HepG2 (cell line): ENCODE results near the gene CALML6. TPM values are rescaled to one million over a fixed set of nuclear protein-coding genes. Genes with fewer than 3 reads are reported as not detected.

Experiments used
- CHD2 ChIP-seq: IDR thresholded peaks from 2 replicates; pipeline ENCODE4 v1.6.1; 2011; ENCODE audit warnings: low read depth, low read length, improper control_type of control experiment
- HDAC1 ChIP-seq: sonication (generic); formaldehyde crosslinking; IDR thresholded peaks from 2 replicates; pipeline ENCODE4 v1.5.1; 2020; ENCODE audit warnings: mild to moderate bottlenecking, missing genetic modification reagents
- IRF2 ChIP-seq: IDR thresholded peaks from 2 replicates; pipeline ENCODE4 v1.6.1; 2018; ENCODE audit warnings: missing genetic modification reagents, missing compliant biosample characterization
- KLF16 ChIP-seq, 2 experiments: sonication (generic) in 1 of 2; formaldehyde crosslinking in 1 of 2; IDR thresholded peaks; 2 replicates each; pipeline versions ENCODE4 v1.6.1 to v1.8.0; 2016 to 2023; ENCODE audit warnings: missing genetic modification reagents in 2 of 2, missing compliant biosample characterization in 1 of 2
- LCORL ChIP-seq, 2 experiments: fragments of 450-650 bp in 1 of 2; sonication (generic) in 1 of 2; formaldehyde crosslinking in 1 of 2; IDR thresholded peaks; 2 replicates each; pipeline versions ENCODE4 v1.5.0 to v1.6.1; 2017 to 2020; ENCODE audit warnings: antibody characterized with exemption in 1 of 2, missing genetic modification reagents in 1 of 2
- NR2F2 ChIP-seq: IDR thresholded peaks from 2 replicates; pipeline ENCODE4 v1.6.1; 2012; ENCODE audit warnings: low read depth, inconsistent platforms, borderline replicate concordance
- TEAD3 ChIP-seq: optimal IDR thresholded peaks from 2 replicates; pipeline ENCODE3; 2016; ENCODE audit warnings: borderline replicate concordance
- TSC22D2 ChIP-seq: sonication (generic); formaldehyde crosslinking; IDR thresholded peaks from 2 replicates; pipeline ENCODE4 v1.5.1; 2020; ENCODE audit warnings: missing genetic modification reagents, mild to moderate bottlenecking, borderline replicate concordance
- ZNF33B ChIP-seq: sonication (generic); formaldehyde crosslinking; IDR thresholded peaks from 2 replicates; pipeline ENCODE4 v1.5.1; 2020; ENCODE audit warnings: mild to moderate bottlenecking, missing genetic modification reagents
- ZNF367 ChIP-seq: sonication (generic); formaldehyde crosslinking; IDR thresholded peaks from 2 replicates; pipeline ENCODE4 v1.4.0; 2020; ENCODE audit warnings: missing genetic modification reagents, borderline replicate concordance
- ZNF562 ChIP-seq: sonication (generic); formaldehyde crosslinking; IDR thresholded peaks from 2 replicates; pipeline ENCODE4 v1.8.0; 2022; ENCODE audit warnings: missing genetic modification reagents, borderline replicate concordance
- polyA plus RNA-seq, 8 experiments: library from polyadenylated mRNA; depleted of rRNA in 3 of 8; stranded (reverse) in 7 of 8; unstranded in 1 of 8; fragments of >200 nt; fragmentation: Illumina TruSeq in 4 of 8; extraction: Trizol in 4 of 8; gene quantifications; 2 replicates each; pipeline versions ENCODE4 v1.2.1 to v1.2.3, GENCODE V29; 2011 to 2016; ENCODE audit warnings: low read depth in 4 of 8, missing spikeins in 1 of 8, mixed read lengths in 1 of 8; ENCODE audit not compliant: insufficient read depth in 1 of 8
- total RNA-seq, 5 experiments: library from RNA; depleted of rRNA; stranded (reverse); fragments of >200 nt; fragmentation: Illumina TruSeq; extraction: Trizol; gene quantifications; 2 replicates each; pipeline ENCODE4 v1.2.3, GENCODE V29; 2016; ENCODE audit warnings: low read depth in 1 of 5
- TF ChIP-seq, protein P1 (sequence below): sonication (generic); formaldehyde crosslinking; IDR thresholded peaks from 2 replicates; pipeline ENCODE4 v1.5.1; 2020; ENCODE audit warnings: mild to moderate bottlenecking, moderate library complexity, missing genetic modification reagents
- TF ChIP-seq, protein P2 (sequence below): sonication (generic); formaldehyde crosslinking; IDR thresholded peaks from 2 replicates; pipeline ENCODE4 v1.4.0; 2020; ENCODE audit warnings: missing genetic modification reagents
- TF ChIP-seq, protein P3 (sequence below): sonication (generic); formaldehyde crosslinking; IDR thresholded peaks from 2 replicates; pipeline ENCODE4 v1.5.0; 2020; ENCODE audit warnings: mild to moderate bottlenecking, missing genetic modification reagents
- TF ChIP-seq, protein P4 (sequence below): IDR thresholded peaks from 2 replicates; pipeline ENCODE4 v1.6.1; 2016
- TF ChIP-seq, protein P5 (sequence below): IDR thresholded peaks from 2 replicates; pipeline ENCODE4 v1.6.1; 2012; ENCODE audit warnings: low read depth, low read length, improper control_type of control experiment
- TF ChIP-seq, protein P6 (sequence below): sonication (generic); formaldehyde crosslinking; IDR thresholded peaks from 2 replicates; pipeline ENCODE4 v1.5.1; 2020; ENCODE audit warnings: missing genetic modification reagents, mild to moderate bottlenecking, borderline replicate concordance
- TF ChIP-seq, protein P7 (sequence below): sonication (generic); formaldehyde crosslinking; IDR thresholded peaks from 2 replicates; pipeline ENCODE4 v1.4.0; 2020; ENCODE audit warnings: mild to moderate bottlenecking, missing genetic modification reagents

CALML6 gene
- total and polyA plus RNA-seq, 2 of the 13 experiments (the other 11 are each of a cell fraction or from before 2014, with no cell fraction given) = 0.11 to 0.12 TPM

DNA sequence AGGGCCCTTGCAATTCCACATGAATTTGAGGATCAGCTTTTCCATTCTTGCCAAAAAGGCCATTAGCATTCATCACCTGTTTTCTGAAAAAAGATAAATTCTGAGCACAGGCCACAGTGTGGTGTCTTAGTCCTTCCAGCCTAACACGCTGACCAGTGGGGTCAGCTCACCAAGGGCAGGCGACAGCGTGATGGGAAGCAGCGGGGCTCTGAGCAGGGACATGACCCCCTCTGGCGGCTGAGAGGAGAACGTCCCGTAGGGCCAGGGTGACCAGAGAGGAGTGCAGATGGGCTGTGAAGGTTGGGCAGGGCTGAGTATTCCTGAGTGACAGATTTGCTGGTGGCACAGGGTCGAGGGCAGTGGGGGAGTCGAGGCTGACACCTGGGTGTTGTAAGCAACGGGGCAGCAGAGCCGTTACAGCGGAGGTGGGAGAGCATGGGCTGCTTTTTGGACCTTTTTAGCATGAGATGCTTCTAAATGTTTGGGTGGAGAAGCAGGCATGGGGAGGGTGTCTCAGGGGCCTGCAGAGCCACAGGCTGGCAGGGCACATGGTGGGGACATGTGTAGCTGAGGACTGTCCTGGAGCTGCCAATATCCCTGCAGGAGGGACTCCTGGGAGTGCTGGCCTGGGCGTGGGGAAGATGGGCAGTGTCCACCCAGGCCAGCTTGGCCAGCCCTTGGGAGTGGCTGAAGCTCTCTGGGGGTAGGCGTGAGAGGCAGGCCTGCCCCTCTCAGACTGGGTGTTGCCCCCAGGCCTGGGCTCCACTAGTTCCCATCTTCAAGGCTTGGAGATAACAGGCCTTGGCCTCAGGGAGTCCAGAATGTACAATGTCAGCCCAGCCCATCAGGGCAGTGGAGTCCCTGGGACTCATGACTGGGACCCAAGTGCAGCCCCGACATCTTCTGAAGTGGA is 8.6 kb upstream of the CALML6 start (continued):
- TF ChIP-seq LCORL (IDR thresholded peaks at IDR 0.05) (no peak), LCORL (CRISPR knock-in tag; IDR thresholded peaks at IDR 0.05) (peak; percentile 85), TSC22D2 (CRISPR knock-in tag) (no peak), IRF2 (CRISPR knock-in tag) (0 out of 2 replicates have a peak, but pooled peaks have one; percentile 39), NR2F2 (no peak), TEAD3 (CRISPR knock-in tag) (peak; percentile 61), ZNF33B (no peak), CHD2 (no peak), ZNF562 (no peak), ZNF367 (CRISPR knock-in tag) (no peak), KLF16 (CRISPR knock-in tag; IDR thresholded peaks at IDR 0.05) (peak in 1 of 2 experiments; percentile 71; a peak in 1 of 4 replicates), HDAC1 (CRISPR knock-in tag) (peak; percentile 28; the same call in 1 of the 2 replicates)
- TF ChIP-seq, protein P1, sequence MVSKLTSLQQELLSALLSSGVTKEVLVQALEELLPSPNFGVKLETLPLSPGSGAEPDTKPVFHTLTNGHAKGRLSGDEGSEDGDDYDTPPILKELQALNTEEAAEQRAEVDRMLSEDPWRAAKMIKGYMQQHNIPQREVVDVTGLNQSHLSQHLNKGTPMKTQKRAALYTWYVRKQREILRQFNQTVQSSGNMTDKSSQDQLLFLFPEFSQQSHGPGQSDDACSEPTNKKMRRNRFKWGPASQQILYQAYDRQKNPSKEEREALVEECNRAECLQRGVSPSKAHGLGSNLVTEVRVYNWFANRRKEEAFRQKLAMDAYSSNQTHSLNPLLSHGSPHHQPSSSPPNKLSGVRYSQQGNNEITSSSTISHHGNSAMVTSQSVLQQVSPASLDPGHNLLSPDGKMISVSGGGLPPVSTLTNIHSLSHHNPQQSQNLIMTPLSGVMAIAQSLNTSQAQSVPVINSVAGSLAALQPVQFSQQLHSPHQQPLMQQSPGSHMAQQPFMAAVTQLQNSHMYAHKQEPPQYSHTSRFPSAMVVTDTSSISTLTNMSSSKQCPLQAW (CRISPR knock-in tag) = peak; percentile 67; the same call in 1 of the 2 replicates
- TF ChIP-seq, protein P2, sequence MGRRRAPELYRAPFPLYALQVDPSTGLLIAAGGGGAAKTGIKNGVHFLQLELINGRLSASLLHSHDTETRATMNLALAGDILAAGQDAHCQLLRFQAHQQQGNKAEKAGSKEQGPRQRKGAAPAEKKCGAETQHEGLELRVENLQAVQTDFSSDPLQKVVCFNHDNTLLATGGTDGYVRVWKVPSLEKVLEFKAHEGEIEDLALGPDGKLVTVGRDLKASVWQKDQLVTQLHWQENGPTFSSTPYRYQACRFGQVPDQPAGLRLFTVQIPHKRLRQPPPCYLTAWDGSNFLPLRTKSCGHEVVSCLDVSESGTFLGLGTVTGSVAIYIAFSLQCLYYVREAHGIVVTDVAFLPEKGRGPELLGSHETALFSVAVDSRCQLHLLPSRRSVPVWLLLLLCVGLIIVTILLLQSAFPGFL (CRISPR knock-in tag) = no peak
- TF ChIP-seq, protein P3, sequence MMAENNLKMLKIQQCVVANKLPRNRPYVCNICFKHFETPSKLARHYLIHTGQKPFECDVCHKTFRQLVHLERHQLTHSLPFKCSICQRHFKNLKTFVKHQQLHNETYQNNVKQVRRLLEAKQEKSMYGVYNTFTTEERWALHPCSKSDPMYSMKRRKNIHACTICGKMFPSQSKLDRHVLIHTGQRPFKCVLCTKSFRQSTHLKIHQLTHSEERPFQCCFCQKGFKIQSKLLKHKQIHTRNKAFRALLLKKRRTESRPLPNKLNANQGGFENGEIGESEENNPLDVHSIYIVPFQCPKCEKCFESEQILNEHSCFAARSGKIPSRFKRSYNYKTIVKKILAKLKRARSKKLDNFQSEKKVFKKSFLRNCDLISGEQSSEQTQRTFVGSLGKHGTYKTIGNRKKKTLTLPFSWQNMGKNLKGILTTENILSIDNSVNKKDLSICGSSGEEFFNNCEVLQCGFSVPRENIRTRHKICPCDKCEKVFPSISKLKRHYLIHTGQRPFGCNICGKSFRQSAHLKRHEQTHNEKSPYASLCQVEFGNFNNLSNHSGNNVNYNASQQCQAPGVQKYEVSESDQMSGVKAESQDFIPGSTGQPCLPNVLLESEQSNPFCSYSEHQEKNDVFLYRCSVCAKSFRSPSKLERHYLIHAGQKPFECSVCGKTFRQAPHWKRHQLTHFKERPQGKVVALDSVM (CRISPR knock-in tag) = peak; percentile 41; the same call in 1 of the 2 replicates
- TF ChIP-seq, protein P4, sequence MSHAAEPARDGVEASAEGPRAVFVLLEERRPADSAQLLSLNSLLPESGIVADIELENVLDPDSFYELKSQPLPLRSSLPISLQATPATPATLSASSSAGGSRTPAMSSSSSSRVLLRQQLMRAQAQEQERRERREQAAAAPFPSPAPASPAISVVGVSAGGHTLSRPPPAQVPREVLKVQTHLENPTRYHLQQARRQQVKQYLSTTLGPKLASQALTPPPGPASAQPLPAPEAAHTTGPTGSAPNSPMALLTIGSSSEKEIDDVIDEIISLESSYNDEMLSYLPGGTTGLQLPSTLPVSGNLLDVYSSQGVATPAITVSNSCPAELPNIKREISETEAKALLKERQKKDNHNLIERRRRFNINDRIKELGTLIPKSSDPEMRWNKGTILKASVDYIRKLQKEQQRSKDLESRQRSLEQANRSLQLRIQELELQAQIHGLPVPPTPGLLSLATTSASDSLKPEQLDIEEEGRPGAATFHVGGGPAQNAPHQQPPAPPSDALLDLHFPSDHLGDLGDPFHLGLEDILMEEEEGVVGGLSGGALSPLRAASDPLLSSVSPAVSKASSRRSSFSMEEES (CRISPR knock-in tag) = 0 out of 2 replicates have a peak, but pooled peaks have one; percentile 24
- TF ChIP-seq, protein P5, sequence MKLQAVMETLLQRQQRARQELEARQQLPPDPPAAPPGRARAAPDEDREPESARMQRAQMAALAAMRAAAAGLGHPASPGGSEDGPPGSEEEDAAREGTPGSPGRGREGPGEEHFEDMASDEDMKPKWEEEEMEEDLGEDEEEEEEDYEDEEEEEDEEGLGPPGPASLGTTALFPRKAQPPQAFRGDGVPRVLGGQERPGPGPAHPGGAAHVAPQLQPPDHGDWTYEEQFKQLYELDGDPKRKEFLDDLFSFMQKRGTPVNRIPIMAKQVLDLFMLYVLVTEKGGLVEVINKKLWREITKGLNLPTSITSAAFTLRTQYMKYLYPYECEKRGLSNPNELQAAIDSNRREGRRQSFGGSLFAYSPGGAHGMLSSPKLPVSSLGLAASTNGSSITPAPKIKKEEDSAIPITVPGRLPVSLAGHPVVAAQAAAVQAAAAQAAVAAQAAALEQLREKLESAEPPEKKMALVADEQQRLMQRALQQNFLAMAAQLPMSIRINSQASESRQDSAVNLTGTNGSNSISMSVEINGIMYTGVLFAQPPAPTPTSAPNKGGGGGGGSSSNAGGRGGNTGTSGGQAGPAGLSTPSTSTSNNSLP = peak; percentile 42; the same call in 1 of the 2 replicates
- TF ChIP-seq, protein P6, sequence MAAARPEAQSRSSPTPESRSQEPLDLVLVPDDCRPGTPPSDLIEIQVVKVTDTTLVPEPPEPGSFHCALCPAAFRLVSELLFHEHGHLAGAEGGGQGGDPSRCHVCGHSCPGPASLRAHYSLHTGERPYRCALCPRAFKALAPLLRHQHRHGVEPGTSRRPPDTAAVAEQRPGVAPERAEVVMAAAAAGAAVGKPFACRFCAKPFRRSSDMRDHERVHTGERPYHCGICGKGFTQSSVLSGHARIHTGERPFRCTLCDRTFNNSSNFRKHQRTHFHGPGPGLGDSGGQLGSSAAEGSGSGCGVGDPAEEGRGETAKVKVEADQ (CRISPR knock-in tag) = no peak
- TF ChIP-seq, protein P7, sequence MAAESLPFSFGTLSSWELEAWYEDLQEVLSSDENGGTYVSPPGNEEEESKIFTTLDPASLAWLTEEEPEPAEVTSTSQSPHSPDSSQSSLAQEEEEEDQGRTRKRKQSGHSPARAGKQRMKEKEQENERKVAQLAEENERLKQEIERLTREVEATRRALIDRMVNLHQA = no peak
